RWPE2 (cell line): Measurements from ENCODE around the gene HDAC4.

Experiments
- ATAC-seq: fragments of 200-7000 bp; cut with Tn5 transposase; 3 replicates; pipeline ENCODE4 v1.9.1; 2021; ENCODE audit warnings: low read depth
- DNase-seq: peaks from one replicate; pipeline ENCODE4 v3.0.0-alpha.2; 2020; ENCODE audit warnings: low spot score
- H3K27ac ChIP-seq: fragments of 450-650 bp; 2 replicates; pipeline ENCODE4 v1.5.1; 2017; ENCODE audit warnings: mild to moderate bottlenecking; ENCODE audit not compliant: poor library complexity, severe bottlenecking
- H3K27me3 ChIP-seq: fragments of 250-450 bp; sonication (Bioruptor Pico); 2 replicates; pipeline ENCODE4 v1.5.1; 2021; ENCODE audit warnings: mild to moderate bottlenecking, moderate library complexity; ENCODE audit not compliant: insufficient read depth, poor library complexity, severe bottlenecking
- H3K36me3 ChIP-seq: fragments of 250-450 bp; sonication (Bioruptor Pico); 2 replicates; pipeline ENCODE4 v1.5.1; 2020; ENCODE audit warnings: low read depth, mild to moderate bottlenecking, moderate library complexity
- H3K4me1 ChIP-seq: fragments of 250-450 bp; sonication (Bioruptor Pico); 2 replicates; pipeline ENCODE4 v1.5.1; 2021; ENCODE audit warnings: mild to moderate bottlenecking, moderate library complexity; ENCODE audit not compliant: insufficient read depth, poor library complexity, severe bottlenecking
- H3K4me3 ChIP-seq: fragments of 250-450 bp; sonication (Bioruptor Pico); 2 replicates; pipeline ENCODE4 v1.5.1; 2021; ENCODE audit warnings: mild to moderate bottlenecking, moderate library complexity; ENCODE audit not compliant: severe bottlenecking
- H3K9me3 ChIP-seq: fragments of 250-450 bp; sonication (Bioruptor Pico); 2 replicates; pipeline ENCODE4 v1.5.1; 2021; ENCODE audit warnings: mild to moderate bottlenecking, moderate library complexity; ENCODE audit not compliant: severe bottlenecking
- CTCF ChIP-seq: fragments of 450-650 bp; IDR thresholded peaks from one replicate; pipeline ENCODE4 v1.5.1; 2017; ENCODE audit warnings: mild to moderate bottlenecking, moderate library complexity; ENCODE audit not compliant: poor library complexity, severe bottlenecking

HDAC4 gene

GRCh38 chr2:239098288-239098970 is 302.4 kb downstream of the HDAC4 start:
- ATAC-seq: peak; percentile 93
- H3K36me3 ChIP-seq: no peaks in the 10 kb centered on the region

GRCh38 chr2:239097428-239097696 is 303.5 kb downstream of the HDAC4 start:
- Histone ChIP-seq H3K9me3 (no peaks in the 10 kb centered on the region), H3K4me1 (peaks cover 15% of the 10 kb centered on the region), H3K27me3 (no peaks in the 10 kb centered on the region), H3K4me3 (no peak overlapping the region), H3K36me3 (no peaks in the 10 kb centered on the region), H3K27ac (peak overlapping the region; percentile 30)
- DNase-seq (no peak), ATAC-seq (no peak)
- no peak for TF ChIP-seq CTCF

More at GRCh38 chr2:239098288-239098970, 302.4 kb downstream of the HDAC4 start:
- no peak for TF ChIP-seq CTCF
- Histone ChIP-seq H3K27ac (peak overlapping the region; percentile 30), H3K9me3 (no peaks in the 10 kb centered on the region), H3K27me3 (no peaks in the 10 kb centered on the region), H3K4me1 (peaks cover 15% of the 10 kb centered on the region), H3K4me3 (no peak overlapping the region)
- DNase-seq: peak; percentile 88

GRCh38 chr2:239096676-239097427 is 304.0 kb downstream of the HDAC4 start:
- no peak for ATAC-seq
- no peaks in the 10 kb centered on the region for H3K27me3 ChIP-seq
- no peak for DNase-seq
- no peak overlapping the region for H3K27ac ChIP-seq
- no peak for TF ChIP-seq CTCF
- H3K9me3 ChIP-seq: no peaks in the 10 kb centered on the region
- H3K4me3 ChIP-seq: no peak overlapping the region
- H3K36me3 ChIP-seq: no peaks in the 10 kb centered on the region
- peaks cover 15% of the 10 kb centered on the region for H3K4me1 ChIP-seq

GRCh38 chr2:239095460-239096081 is 305.2 kb downstream of the HDAC4 start:
- H3K4me1 ChIP-seq: peaks cover 15% of the 10 kb centered on the region
- ATAC-seq: no peak

More at GRCh38 chr2:239095460-239096081, 305.2 kb downstream of the HDAC4 start:
- Histone ChIP-seq H3K27me3 (no peaks in the 10 kb centered on the region), H3K9me3 (no peaks in the 10 kb centered on the region), H3K27ac (no peak overlapping the region), H3K4me3 (no peak overlapping the region), H3K36me3 (no peaks in the 10 kb centered on the region)
- DNase-seq: no peak
- TF ChIP-seq CTCF: no peak
